GM20000 (cell line): ENCODE results near the gene ARHGEF37.
"Not testable (repeated sequence)": the region's sequence is repeated elsewhere in the genome, so short reads cannot be mapped to it uniquely, and the experiment has no call there.

ENCODE experiments used
- DNase-seq: peaks from one replicate; pipeline ENCODE4 v3.0.0; 2012; ENCODE audit warnings: low spot score
- TF ChIP-seq, protein P1 (sequence below): IDR thresholded peaks from 2 replicates; pipeline ENCODE4 v1.5.1; 2012; ENCODE audit warnings: mild to moderate bottlenecking, control low read depth; ENCODE audit errors: extremely low read depth, missing control alignments

The ARHGEF37 gene

DNA sequence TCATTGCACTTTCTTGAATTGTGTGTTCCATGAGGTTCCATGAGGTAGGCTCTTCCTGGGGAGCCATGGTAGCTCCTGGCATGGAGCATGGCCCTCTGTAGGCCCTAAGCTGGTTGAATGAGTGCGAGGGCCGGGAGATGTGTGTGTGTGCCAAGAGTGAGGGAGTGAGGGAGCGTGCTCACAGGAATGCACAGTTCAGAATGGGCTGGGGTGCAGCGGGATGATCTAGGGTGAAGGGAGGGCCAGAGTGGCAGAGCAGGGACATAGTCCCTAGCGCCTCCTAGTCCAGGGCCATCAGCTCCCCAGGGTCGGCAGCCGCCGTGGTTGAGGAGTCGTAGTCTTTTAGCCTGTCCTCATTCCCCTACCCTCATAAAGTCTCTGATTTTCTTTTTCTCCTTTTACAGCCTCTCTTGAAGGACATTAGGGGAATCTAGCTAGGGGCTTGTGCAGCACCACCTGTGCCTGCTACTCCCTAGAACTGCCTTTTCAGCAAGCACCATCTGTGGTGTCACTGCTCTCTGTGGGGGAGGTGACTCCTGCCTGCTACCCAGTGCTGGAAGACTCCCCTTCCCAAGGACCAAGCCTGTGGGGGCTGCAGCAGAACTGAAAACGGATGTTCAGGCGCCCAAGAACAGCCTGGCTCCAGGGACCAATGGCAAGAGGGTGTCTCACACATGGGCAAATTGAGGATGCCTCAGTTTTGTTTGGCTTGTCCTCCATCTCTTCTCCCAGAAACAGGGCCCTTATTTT is 83.5 kb downstream of the ARHGEF37 start:
- DNase-seq, result no peak
- TF ChIP-seq, protein P1, sequence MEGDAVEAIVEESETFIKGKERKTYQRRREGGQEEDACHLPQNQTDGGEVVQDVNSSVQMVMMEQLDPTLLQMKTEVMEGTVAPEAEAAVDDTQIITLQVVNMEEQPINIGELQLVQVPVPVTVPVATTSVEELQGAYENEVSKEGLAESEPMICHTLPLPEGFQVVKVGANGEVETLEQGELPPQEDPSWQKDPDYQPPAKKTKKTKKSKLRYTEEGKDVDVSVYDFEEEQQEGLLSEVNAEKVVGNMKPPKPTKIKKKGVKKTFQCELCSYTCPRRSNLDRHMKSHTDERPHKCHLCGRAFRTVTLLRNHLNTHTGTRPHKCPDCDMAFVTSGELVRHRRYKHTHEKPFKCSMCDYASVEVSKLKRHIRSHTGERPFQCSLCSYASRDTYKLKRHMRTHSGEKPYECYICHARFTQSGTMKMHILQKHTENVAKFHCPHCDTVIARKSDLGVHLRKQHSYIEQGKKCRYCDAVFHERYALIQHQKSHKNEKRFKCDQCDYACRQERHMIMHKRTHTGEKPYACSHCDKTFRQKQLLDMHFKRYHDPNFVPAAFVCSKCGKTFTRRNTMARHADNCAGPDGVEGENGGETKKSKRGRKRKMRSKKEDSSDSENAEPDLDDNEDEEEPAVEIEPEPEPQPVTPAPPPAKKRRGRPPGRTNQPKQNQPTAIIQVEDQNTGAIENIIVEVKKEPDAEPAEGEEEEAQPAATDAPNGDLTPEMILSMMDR, result no peak

DNA sequence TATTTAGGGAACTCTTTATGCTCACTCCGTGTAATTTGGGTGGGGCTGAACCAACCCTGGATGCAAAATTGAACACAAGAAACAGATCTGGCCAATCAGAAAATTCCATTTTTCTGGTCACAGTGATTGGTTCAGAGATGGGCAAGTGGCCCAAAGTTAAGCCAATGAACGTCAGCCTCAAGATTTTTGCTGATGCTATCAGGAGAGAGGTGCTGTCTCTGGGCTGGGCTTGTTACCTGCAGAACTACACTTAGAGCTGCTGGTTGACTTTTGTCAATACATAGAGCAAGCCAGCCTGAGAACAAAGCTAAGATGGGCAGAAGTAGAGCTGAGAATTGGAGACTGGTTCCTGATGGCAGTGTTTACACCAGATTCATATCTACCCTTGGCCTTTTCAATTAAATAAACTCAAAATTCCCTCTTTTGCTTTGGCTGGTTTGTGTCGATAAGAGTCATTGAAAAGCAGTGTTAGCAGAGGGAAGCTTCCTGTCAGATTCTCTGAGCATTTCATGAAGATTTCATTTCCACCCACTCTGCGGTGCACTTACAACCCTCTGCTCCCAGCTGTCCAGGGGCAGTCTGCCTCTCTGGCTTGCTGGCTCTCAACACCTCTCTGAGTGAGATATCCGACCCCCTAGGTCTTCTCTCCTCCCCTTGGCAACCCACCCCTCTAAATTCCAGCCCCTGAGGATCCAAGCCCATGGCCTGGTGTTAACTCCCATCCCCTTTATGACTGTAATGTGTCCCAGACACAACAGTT is 84.3 kb downstream of the ARHGEF37 start:
- TF ChIP-seq, protein P1, result no peak
- no peak for DNase-seq

DNA sequence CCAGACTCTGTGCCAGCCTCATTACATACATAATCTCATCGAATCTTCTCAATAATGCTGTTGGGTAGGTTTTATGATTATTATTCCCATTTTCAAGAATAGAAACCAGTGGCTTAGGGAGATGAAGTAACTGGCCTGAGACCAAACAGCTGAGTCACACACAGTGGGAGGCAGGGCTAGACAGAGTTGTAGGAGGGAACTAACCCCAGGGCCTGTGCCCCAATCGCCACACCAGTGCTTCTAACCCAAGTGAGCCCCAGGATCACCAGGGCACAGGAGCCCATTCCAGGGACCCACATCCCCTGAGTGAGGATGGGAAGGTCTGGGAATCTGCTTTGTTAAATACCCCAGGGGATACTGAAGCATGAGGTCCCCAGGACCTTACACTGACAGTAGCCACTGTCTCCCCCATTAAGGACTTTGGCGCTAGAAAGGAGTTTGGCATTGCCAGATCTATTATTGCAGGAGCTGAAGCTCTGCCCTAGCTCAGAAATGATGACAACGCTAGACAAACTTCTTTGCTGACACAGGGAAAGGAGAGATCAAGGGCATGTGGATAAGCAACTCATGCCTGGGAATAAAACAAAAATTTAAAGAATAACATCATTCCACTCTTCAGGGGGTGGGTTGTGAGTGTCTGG is 85.0 kb downstream of the ARHGEF37 start:
- no peak for DNase-seq

DNA sequence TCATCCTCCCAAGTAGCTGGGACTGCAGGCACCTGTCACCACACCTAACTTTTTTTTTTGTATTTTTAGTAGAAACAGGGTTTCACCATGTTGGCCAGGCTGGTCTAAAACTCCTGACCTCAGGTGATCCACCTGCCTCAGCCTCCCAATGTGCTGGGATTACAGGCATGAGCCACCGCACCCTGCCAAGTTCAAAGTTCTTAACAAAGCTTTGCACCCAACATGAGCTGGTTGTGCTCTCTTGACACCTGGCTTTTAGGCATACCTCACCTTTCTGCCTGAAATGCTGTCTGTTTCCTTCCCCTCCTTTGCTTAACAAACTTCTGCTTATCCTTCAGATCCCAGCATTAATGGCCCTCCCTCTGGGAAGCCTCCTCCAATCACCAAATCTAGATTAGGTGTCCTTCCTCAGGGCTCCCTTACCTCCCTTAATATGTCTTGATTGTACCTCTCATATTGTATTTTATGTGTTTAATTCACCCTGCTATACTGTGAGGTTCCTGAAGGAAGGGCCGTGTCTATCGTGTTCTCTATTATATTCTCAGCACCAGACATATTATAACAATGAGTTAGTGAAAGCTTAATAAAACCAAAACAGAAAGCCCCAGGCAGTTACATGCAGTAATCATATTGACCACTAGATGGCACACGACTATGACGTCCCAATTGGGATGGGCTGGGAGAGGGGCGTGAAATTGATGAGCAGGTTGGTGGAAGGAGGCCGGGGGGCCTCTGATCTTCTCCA is 86.0 kb downstream of the ARHGEF37 start:
- DNase-seq, result peak; percentile 74
- TF ChIP-seq, protein P1, result peak; percentile 77

More for the DNA sequence above, 85.0 kb downstream of the ARHGEF37 start:
- TF ChIP-seq, protein P1, result no peak

DNA sequence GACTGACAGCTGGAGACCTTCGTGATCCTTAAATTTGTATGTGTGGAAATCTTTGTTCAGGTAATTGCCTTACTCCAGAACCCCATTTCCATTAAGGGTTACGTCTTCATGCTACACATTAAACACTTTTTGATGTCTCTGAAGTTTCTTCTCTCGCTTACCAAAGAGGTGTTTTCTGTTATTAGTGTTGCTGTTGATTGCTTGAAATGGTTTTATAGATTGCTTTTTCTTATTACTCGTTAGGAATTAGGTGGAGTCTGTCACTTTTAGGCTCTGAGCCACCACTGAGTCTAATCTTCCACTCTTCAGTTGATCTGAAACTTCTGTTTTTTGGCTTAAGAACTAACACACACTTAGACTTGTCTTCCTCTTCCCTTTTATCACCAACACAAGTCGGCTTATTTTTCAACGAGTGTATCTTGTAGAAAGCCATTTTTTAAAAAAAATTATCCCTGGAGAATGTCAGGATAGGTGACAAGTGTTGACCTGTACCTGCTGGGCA is 86.6 kb downstream of the ARHGEF37 start:
- DNase-seq, result no peak
- TF ChIP-seq, protein P1, result no peak

DNA sequence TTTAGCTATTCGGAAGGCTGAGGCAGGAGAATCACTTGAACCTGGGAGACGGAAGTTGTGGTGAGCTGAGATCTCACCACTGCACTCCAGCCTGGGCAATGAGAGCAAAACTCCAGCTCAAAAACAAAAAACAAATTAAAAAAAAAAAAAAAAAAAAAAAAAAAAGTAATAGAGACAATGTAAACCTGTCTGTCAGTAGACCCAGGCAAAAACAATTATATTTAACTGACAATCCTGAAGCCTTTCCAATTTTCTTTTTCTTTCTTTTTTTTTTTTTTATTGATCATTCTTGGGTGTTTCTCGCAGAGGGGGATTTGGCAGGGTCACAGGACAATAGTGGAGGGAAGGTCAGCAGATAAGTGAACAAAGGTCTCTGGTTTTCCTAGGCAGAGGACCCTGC is 88.0 kb downstream of the ARHGEF37 start:
- DNase-seq, result not testable (repeated sequence)

DNA sequence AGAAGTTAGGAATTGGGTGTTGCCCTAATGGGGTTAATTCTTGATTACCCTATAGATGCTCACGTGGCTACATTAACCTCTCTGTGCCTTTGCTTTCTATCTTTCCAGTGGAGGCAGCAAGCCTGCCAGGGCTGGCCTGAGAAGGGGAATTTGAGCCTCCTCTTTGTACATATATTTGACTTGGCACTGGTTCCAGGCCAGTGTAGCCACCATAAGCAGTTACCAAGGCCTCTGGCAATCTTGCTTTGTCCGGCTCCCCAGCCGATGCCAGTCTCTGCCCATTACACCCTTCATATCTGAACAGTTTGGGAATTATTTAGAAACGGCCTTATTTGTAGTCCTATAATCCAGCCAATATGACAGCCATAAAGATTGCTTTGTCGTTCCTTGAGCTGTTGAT is 90.2 kb downstream of the ARHGEF37 start:
- TF ChIP-seq, protein P1, result no peak
- DNase-seq, result no peak
